ENCODE results near the gene FAM32A.

Gene FAM32A

GRCh38 chr19:16143399-16144215, 41.6 kb upstream of the FAM32A start, which contains the start of gene HSH2D:
Gene HSH2D, plus strand, starts transcription at chr19:16143685. Its CDS starts 5,066 bp downstream, at chr19:16148751.
- H3K4me3 ChIP-seq (replicated peaks; ENCODE audit: low read depth, low read length), result no peak within 1 kb of the TSS
- TF ChIP-seq CTCF (IDR thresholded peaks at IDR 0.05; ENCODE audit: low read length, missing control alignments), result no peak
- no peak for DNase-seq (ENCODE audit: low read depth)

GRCh38 chr19:16144216-16144581, 41.0 kb upstream of the FAM32A start:
- no peak overlapping the region for H3K4me3 ChIP-seq (replicated peaks; ENCODE audit: low read depth, low read length)
- no peak for TF ChIP-seq CTCF (IDR thresholded peaks at IDR 0.05; ENCODE audit: low read length, missing control alignments)
- DNase-seq (ENCODE audit: low read depth), result no peak

- H3K4me3 ChIP-seq (replicated peaks; ENCODE audit: low read depth, low read length), result no peak overlapping the region
- no peak for TF ChIP-seq CTCF (IDR thresholded peaks at IDR 0.05; ENCODE audit: low read length, missing control alignments)
- DNase-seq (ENCODE audit: low read depth), result no peak
Observed at GRCh38 chr19:16146112-16146511, 39.1 kb upstream of the FAM32A start.

GRCh38 chr19:16148443-16149229, 36.6 kb upstream of the FAM32A start:
- DNase-seq (ENCODE audit: low read depth), result no peak
- no peak overlapping the region for H3K4me3 ChIP-seq (replicated peaks; ENCODE audit: low read depth, low read length)
- TF ChIP-seq CTCF (IDR thresholded peaks at IDR 0.05; ENCODE audit: low read length, missing control alignments), result no peak

- no peak for DNase-seq (ENCODE audit: low read depth)
- TF ChIP-seq CTCF (IDR thresholded peaks at IDR 0.05; ENCODE audit: low read length, missing control alignments), result no peak
- no peak overlapping the region for H3K4me3 ChIP-seq (replicated peaks; ENCODE audit: low read depth, low read length)
Observed at GRCh38 chr19:16153582-16154336, 31.5 kb upstream of the FAM32A start.

GRCh38 chr19:16154557-16154956, 30.7 kb upstream of the FAM32A start:
- no peak for TF ChIP-seq CTCF (IDR thresholded peaks at IDR 0.05; ENCODE audit: low read length, missing control alignments)
- no peak for DNase-seq (ENCODE audit: low read depth)
- no peak overlapping the region for H3K4me3 ChIP-seq (replicated peaks; ENCODE audit: low read depth, low read length)

All from fibroblast of pulmonary artery (primary cell).